Activated CD4-positive, alpha-beta T cell treated with anti-CD3 and anti-CD28 coated beads for 36 hours (primary cell): ENCODE data around the gene ECT2L. TPM values are rescaled to one million over a fixed set of nuclear protein-coding genes. Genes with fewer than 3 reads are reported as not detected.

ENCODE experiments used
- ATAC-seq: fragments of 200-7000 bp; cut with Tn5 transposase; one replicate; pipeline ENCODE4 v1.10.0; 2021; ENCODE audit warnings: mild to moderate bottlenecking, moderate library complexity
- CTCF ChIA-PET: fragments of 350-600 bp; sonication (Branson Sonifier 250); formaldehyde crosslinking; loops from one replicate; lab custom pipeline; 2021; ENCODE audit warnings: antibody characterized with exemption; lab: Charles Lee
- POLR2A ChIA-PET: fragments of 350-600 bp; sonication (Branson Sonifier 250); formaldehyde crosslinking; loops from one replicate; lab custom pipeline; 2021; ENCODE audit warnings: antibody characterized with exemption, inconsistent platforms; lab: Charles Lee
- DNase-seq: peaks from one replicate; pipeline ENCODE4 v3.0.0-alpha.2; 2020
- H3K27ac Mint-ChIP-seq: one replicate; pipeline ENCODE4 v1.8.0; 2021; ENCODE audit warnings: mixed read lengths
- H3K27me3 Mint-ChIP-seq: one replicate; pipeline ENCODE4 v1.8.0; 2021; ENCODE audit warnings: mixed read lengths
- H3K36me3 Mint-ChIP-seq: one replicate; pipeline ENCODE4 v1.8.0; 2021; ENCODE audit warnings: low read depth, mixed read lengths
- H3K4me1 Mint-ChIP-seq: one replicate; pipeline ENCODE4 v1.8.0; 2021; ENCODE audit warnings: mixed read lengths
- H3K4me3 Mint-ChIP-seq: one replicate; pipeline ENCODE4 v1.8.0; 2021; ENCODE audit warnings: mild to moderate bottlenecking, moderate library complexity, mixed read lengths
- H3K9me3 Mint-ChIP-seq: one replicate; pipeline ENCODE4 v1.8.0; 2021; ENCODE audit warnings: low read depth, mixed read lengths
- intact Hi-C, 2 experiments: fragments of 100-400 bp; cut with DNase I in 1 of 2; cut with micrococcal nuclease in 1 of 2; formaldehyde crosslinking; loops; one replicate each; pipeline versions ENCODE4 v1.14.2 to v1.15.1; 2022 to 2024; cut with DNase I, micrococcal nuclease
- total RNA-seq, 2 experiments: library from RNA; stranded (reverse); gene quantifications; one replicate each; pipeline ENCODE4 v1.2.3, GENCODE V29; 2021

Gene ECT2L
- total RNA-seq, 2 experiments from 2014 or later = not detected

DNA sequence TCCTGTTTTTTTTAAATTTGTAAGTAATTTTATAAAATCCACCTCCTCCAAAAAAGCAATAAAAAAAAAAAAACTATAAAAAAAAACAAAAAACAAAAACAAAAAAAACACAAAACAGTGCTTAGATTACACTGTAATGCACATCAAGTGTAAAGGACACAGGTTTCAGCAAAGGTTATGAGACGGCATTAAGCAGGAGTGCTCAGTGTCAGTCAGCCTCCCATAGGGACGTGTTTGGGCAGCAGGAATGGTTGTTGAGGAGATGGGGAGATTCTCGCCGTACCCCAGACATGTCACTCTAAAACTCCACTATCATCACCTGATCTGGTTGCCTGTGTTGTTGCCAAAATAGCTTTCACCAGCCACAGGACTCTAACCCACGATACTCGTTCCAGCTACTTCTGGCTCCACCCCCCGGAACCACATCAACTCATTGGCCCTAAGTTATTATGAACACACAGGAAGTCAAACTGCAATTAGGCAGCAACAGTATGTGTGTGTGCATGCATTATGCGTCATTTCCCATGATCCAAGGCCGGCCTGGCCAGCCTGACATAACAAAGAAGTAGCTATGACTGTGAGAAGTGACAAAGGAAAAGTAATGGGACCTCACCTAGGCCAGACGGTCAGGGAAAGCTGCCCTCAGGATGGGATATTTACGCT lies 28.7 kb downstream of the ECT2L start:
- no peak overlapping the region for H3K27ac Mint-ChIP-seq
- intact Hi-C loops = no loop called here
- no peaks in the 10 kb centered on the region for H3K9me3 Mint-ChIP-seq
- H3K36me3 Mint-ChIP-seq = no peaks in the 10 kb centered on the region
- no peaks in the 10 kb centered on the region for H3K27me3 Mint-ChIP-seq
- H3K4me1 Mint-ChIP-seq = peaks cover 8% of the 10 kb centered on the region
- POLR2A ChIA-PET = no interaction called here
- H3K4me3 Mint-ChIP-seq = no peak overlapping the region
- CTCF ChIA-PET = no interaction called here
- DNase-seq = peak; percentile 62
- peak; percentile 96 for ATAC-seq

DNA sequence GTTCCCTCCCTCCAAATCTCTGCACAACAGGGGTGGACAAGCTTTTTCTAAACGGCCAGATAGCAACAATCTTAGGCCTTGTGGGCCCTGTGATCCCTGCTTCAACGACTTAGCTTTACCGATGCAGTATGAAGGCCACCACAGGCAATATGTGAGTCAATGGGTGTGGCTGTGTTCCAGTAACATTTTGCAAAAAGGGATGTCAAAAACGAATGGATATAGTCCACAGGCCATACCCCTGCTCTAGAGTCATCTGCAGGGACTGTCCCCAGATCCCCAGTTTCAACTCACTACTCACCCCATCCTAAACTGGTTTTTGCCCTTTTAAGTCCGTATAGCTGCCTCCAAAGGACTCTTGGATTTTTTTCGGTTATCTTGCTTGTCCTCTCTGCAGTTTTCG lies 34.4 kb downstream of the ECT2L start:
- H3K9me3 Mint-ChIP-seq = no peaks in the 10 kb centered on the region
- DNase-seq (no peak), ATAC-seq (no peak)
- ChIA-PET CTCF (interaction anchor here (0.6 kb wide), 1 partner anchor 304 kb away, joined by 3 read pairs; no protein-coding TSS in a partner anchor), POLR2A (no interaction called here)
- intact Hi-C loops = no loop called here
- no peaks in the 10 kb centered on the region for H3K27me3 Mint-ChIP-seq
- no peaks in the 10 kb centered on the region for H3K4me1 Mint-ChIP-seq
- no peaks in the 10 kb centered on the region for H3K36me3 Mint-ChIP-seq
- H3K4me3 Mint-ChIP-seq = no peak overlapping the region
- H3K27ac Mint-ChIP-seq = no peak overlapping the region

DNA sequence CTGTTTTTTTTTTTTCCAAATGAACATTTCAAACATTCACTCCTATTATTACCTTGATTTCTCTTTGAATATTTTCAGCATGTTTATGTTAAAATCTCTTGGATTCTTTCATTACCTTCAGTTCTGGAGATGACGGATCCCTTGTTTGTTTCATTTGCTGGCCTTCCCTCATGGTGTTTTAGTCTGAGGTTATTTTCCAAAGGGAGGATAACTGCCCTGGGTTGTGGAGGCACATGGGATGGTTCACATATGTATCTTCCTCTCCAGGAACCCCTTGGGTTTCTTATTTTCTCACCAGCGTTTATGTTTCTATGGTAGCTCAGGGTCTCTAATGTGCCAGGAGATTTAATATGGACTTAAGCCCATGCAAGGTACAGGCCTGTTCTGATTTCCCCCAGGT lies 36.3 kb downstream of the ECT2L start:
- intact Hi-C loops = no loop called here
- no peaks in the 10 kb centered on the region for H3K36me3 Mint-ChIP-seq
- no peak overlapping the region for H3K4me3 Mint-ChIP-seq
- ChIA-PET POLR2A (no interaction called here), CTCF (no interaction called here)
- H3K4me1 Mint-ChIP-seq = no peaks in the 10 kb centered on the region
- H3K9me3 Mint-ChIP-seq = no peaks in the 10 kb centered on the region
- no peaks in the 10 kb centered on the region for H3K27me3 Mint-ChIP-seq
- DNase-seq = no peak
- ATAC-seq = no peak
- H3K27ac Mint-ChIP-seq = no peak overlapping the region

DNA sequence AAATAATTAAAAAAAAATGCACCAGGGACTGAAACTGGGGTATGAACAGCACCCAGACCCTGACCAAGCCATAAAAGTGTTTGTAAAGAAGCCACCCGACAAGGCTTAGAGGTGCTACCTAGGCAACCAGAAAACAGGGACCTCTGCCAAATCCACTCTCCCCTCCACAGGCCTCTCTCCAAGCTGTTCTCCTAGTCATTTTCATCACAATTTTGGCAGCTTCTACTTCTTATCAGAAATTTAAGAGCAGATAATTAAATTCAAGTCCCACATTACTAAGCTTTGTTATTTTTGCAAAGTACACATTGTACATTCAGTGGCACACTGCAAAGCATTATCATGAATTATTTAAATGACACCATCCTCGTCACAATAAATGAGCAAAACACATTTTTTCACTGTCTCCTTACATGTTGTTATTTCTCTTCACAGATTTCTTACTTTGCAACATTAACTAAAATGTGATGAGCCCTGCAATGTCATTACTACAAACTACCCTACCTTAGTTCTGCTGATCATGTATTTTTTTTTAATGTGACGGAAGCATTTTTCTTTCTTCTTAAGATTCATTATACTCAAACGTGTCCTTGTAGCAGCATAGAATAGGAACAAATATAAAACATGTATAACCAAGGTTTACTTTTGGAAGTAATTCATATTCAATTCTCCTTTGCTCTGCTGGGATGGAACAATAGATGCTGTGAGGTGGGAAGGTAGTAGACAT lies 38.1 kb downstream of the ECT2L start:
- CTCF ChIA-PET = interaction anchor here (1.3 kb wide), 1 partner anchor 68 kb away, joined by 3 read pairs; no protein-coding TSS in a partner anchor
- no peak for DNase-seq
- ATAC-seq = no peak
- Mint-ChIP-seq H3K27ac (no peak overlapping the region), H3K4me3 (no peak overlapping the region), H3K27me3 (no peaks in the 10 kb centered on the region), H3K4me1 (no peaks in the 10 kb centered on the region), H3K36me3 (no peaks in the 10 kb centered on the region), H3K9me3 (no peaks in the 10 kb centered on the region)
- POLR2A ChIA-PET = no interaction called here
- intact Hi-C loops = no loop called here

DNA sequence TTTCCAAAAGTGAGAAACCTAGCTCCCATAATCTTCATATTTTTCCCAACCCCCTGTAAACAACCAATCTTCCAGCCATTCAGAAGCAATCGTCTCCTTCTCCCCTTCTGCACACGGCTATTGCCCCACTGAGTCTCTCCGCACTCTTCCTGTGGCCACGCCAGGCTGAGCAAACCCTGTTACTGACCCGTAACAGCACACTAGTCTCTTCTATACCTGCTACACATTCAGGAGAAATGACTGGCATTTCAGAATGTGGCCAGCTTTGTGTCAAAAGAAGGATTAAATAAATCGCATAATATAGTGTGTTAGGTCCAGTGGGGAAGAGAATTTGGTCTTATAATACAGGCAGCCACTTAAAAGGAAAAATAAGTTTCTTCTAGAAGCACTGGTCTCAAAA lies 41.4 kb downstream of the ECT2L start:
- Mint-ChIP-seq H3K36me3 (no peaks in the 10 kb centered on the region), H3K27ac (no peak overlapping the region), H3K27me3 (no peaks in the 10 kb centered on the region), H3K9me3 (peaks cover 3% of the 10 kb centered on the region), H3K4me3 (no peak overlapping the region), H3K4me1 (no peaks in the 10 kb centered on the region)
- no peak for DNase-seq
- no peak for ATAC-seq
- ChIA-PET POLR2A (no interaction called here), CTCF (interaction anchor here (1.2 kb wide), 1 partner anchor 12 kb away, joined by 3 read pairs; no protein-coding TSS in a partner anchor)
- intact Hi-C loops = no loop called here

DNA sequence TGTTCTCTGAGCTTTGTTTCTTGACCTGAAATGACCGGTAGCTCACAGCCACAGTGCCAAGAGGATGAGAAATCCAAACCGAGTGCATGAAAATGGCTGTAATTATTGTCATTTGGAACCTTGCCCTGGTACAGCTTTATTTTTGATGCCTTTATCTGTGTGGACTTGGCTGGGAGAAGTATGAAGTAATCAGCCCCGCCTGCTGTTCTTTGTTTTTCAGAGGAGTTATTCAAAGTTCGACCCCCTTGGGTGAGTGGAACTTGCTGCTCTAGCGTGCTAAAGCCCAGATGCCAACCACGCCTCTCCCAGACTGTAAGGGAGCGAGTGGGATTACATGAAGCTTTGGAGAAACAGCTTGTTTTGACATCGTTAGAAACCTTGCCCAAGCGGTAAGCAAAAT lies 48.3 kb downstream of the ECT2L start:
- Mint-ChIP-seq H3K4me1 (no peaks in the 10 kb centered on the region), H3K27me3 (no peaks in the 10 kb centered on the region), H3K4me3 (no peak overlapping the region), H3K27ac (no peak overlapping the region), H3K9me3 (peaks cover 3% of the 10 kb centered on the region), H3K36me3 (no peaks in the 10 kb centered on the region)
- intact Hi-C loops = no loop called here
- CTCF ChIA-PET = interaction anchor here (0.6 kb wide), 1 partner anchor 319 kb away, joined by 3 read pairs; no protein-coding TSS in a partner anchor
- POLR2A ChIA-PET = no interaction called here
- no peak for DNase-seq
- ATAC-seq = no peak

DNA sequence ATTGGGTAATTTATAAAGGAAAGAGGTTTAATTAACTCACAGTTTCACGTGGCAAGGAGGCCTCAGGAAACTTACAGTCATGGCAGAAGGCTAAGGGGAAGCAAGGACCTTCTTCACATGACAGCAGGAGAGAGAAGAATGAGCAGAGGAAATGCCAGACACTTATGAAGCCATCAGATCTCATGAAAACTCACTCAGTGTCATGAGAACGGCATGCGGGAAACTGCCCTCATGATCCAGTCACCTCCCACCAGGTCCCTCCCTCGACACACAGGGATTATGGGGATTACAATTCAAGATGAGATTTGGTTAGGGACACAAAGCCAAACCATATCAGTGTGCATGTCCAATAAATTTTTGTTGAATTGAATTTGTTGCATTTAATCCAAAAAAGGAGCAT lies 52.0 kb downstream of the ECT2L start:
- H3K4me3 Mint-ChIP-seq = no peak overlapping the region
- no peaks in the 10 kb centered on the region for H3K36me3 Mint-ChIP-seq
- H3K27me3 Mint-ChIP-seq = no peaks in the 10 kb centered on the region
- intact Hi-C loops = no loop called here
- ATAC-seq (no peak), DNase-seq (no peak)
- H3K27ac Mint-ChIP-seq = no peak overlapping the region
- H3K4me1 Mint-ChIP-seq = no peaks in the 10 kb centered on the region
- H3K9me3 Mint-ChIP-seq = no peaks in the 10 kb centered on the region
- ChIA-PET POLR2A (interaction anchor here (0.9 kb wide), 1 partner anchor 12 kb away, joined by 3 read pairs; no protein-coding TSS in a partner anchor), CTCF (no interaction called here)

DNA sequence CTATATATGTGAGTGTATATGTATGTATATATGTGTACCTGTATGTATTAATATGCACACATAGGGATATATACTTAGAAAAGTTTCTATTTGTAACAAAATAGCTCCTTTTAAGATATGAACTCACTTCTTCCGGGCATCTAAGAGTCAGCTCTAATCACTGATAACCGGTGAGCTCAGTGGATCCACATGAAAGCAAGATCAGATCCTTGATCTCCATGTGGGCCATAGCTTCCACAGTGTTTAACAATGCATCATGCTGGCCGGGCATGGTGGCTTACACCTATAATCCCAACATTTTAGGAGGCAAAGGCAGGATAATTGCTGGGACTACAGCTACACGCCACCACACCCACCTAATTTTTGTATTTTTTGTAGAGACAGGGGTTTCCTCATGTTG lies 52.6 kb downstream of the ECT2L start:
- CTCF ChIA-PET = interaction anchor here (1.2 kb wide), 1 partner anchor 12 kb away, joined by 3 read pairs; no protein-coding TSS in a partner anchor

DNA sequence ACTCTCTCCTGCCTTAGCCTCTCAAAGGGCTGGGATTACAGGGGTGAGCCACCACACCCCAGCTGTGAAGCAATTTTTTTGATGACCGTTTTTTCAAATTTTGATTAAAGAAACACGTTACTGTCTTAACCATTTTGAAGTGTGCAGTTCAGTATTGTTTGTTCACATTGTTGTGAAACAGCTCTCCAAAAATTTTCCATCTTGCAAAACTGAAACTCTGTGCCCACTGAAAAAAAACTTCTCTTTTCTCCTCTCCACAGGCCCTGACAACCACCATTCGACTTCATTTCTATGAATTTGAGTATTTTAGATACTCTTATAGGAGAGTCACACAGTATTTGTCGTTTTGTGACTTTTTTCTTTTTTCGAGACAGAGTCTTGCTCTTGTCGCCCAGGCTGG lies 53.9 kb downstream of the ECT2L start:
- intact Hi-C loops = no loop called here
- Mint-ChIP-seq H3K4me3 (no peak overlapping the region), H3K9me3 (no peaks in the 10 kb centered on the region), H3K36me3 (no peaks in the 10 kb centered on the region), H3K4me1 (no peaks in the 10 kb centered on the region), H3K27ac (no peak overlapping the region), H3K27me3 (peaks cover 2% of the 10 kb centered on the region)
- ATAC-seq (no peak), DNase-seq (no peak)
- ChIA-PET POLR2A (no interaction called here), CTCF (interaction anchor here (0.7 to 1.2 kb wide), 2 partner anchors 13 to 39 kb away, joined by 3 read pairs; no protein-coding TSS in a partner anchor)

More for the DNA sequence above, 52.6 kb downstream of the ECT2L start:
- POLR2A ChIA-PET = interaction anchor here (0.9 kb wide), 1 partner anchor 11 kb away, joined by 3 read pairs; no protein-coding TSS in a partner anchor
- intact Hi-C loops = no loop called here
- H3K27ac Mint-ChIP-seq = no peak overlapping the region
- no peaks in the 10 kb centered on the region for H3K27me3 Mint-ChIP-seq
- H3K4me3 Mint-ChIP-seq = no peak overlapping the region
- ATAC-seq = no peak
- no peaks in the 10 kb centered on the region for H3K9me3 Mint-ChIP-seq
- H3K4me1 Mint-ChIP-seq = no peaks in the 10 kb centered on the region
- no peak for DNase-seq
- no peaks in the 10 kb centered on the region for H3K36me3 Mint-ChIP-seq

DNA sequence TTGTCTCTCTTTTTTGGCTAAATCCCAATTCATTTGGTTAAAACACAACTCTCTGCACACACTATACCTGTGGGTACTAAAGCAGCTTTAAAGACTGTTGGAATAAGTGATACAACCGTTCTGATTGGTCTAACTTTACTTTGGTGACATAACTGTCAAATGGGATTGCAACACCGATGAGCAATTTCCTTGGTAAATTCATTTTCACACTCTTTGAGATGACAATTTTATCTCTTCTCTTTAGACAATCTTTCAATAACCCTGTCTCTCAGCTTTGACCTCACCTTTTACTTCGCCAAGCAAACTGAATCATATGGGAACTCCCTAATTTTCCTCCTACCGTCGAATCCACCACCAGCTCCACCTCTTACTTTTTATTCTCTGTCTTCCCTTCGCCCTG lies 60.8 kb downstream of the ECT2L start:
- peaks cover 8% of the 10 kb centered on the region for H3K27me3 Mint-ChIP-seq
- H3K4me3 Mint-ChIP-seq = no peak overlapping the region
- peak; percentile 51 for ATAC-seq
- H3K4me1 Mint-ChIP-seq = peaks cover 7% of the 10 kb centered on the region
- CTCF ChIA-PET = interaction anchor here (0.6 kb wide), 1 partner anchor 1983 kb away, joined by 3 read pairs; no protein-coding TSS in a partner anchor
- peaks cover 2% of the 10 kb centered on the region for H3K36me3 Mint-ChIP-seq
- intact Hi-C loops = no loop called here
- H3K27ac Mint-ChIP-seq = peak overlapping the region; percentile 64
- POLR2A ChIA-PET = interaction anchor here (0.6 kb wide), 1 partner anchor 34 kb away, joined by 6 read pairs; no protein-coding TSS in a partner anchor
- H3K9me3 Mint-ChIP-seq = no peaks in the 10 kb centered on the region
- DNase-seq = no peak

DNA sequence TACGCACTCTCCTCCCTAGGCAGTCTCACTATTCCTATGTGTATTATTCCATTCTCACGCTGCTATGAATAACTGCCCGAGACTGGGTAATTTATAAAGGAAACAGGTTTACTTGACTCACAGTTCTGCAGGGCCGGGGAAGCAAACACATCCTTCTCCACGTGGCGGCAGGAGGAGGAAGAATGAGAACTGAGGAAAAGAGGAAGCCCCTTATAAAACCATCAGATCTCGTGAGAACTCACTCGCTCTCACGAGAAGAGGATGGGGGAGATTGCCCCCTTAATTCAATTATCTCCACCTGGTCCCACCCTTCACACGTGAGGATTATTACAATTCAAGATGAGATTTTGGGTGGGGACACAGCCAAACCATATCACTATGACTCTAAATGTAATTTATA lies 61.9 kb downstream of the ECT2L start:
- intact Hi-C loops = no loop called here
- H3K27me3 Mint-ChIP-seq = peaks cover 9% of the 10 kb centered on the region
- no peak overlapping the region for H3K27ac Mint-ChIP-seq
- H3K4me3 Mint-ChIP-seq = no peak overlapping the region
- H3K36me3 Mint-ChIP-seq = peaks cover 2% of the 10 kb centered on the region
- H3K4me1 Mint-ChIP-seq = peaks cover 7% of the 10 kb centered on the region
- DNase-seq (no peak), ATAC-seq (no peak)
- ChIA-PET CTCF (no interaction called here), POLR2A (no interaction called here)
- no peaks in the 10 kb centered on the region for H3K9me3 Mint-ChIP-seq
